Neural progenitor cell (in vitro differentiated cells): ENCODE data around the gene IQCE.
"Not testable (repeated sequence)": the region's sequence is repeated elsewhere in the genome, so short reads cannot be mapped to it uniquely, and the experiment has no call there.

ENCODE experiments used
- CTCF ChIP-seq: fragments of 200-600 bp; sonication (generic); IDR thresholded peaks from 2 replicates; pipeline ENCODE4 v1.5.1; 2017; ENCODE audit warnings: antibody characterized with exemption, mild to moderate bottlenecking
- EZH2 ChIP-seq: fragments of 200-600 bp; sonication (generic); IDR thresholded peaks from 2 replicates; pipeline ENCODE4 v1.6.1; 2017; ENCODE audit warnings: antibody characterized with exemption, mild to moderate bottlenecking, moderate library complexity

GRCh38 chr7:2535872-2536627 lies 22.7 kb upstream of the IQCE start:
- TF ChIP-seq CTCF, EZH2: not testable (repeated sequence)
